Right lobe of liver (tissue), 6 donors: Measurements from ENCODE around the gene BTC. TPM values are rescaled to one million over a fixed set of nuclear protein-coding genes. Genes with fewer than 3 reads are reported as not detected.
A peak's percentile ranks its signal among the peaks of the same experiment; 100 is the strongest.

ENCODE experiments used
- ATAC-seq, 4 donors: fragments of 200-7000 bp; cut with Tn5 transposase; one replicate each; pipeline ENCODE4 v1.9.1; 2020; ENCODE audit warnings: mild to moderate bottlenecking in 4 of 4, moderate library complexity in 4 of 4
- DNase-seq, 3 donors: peaks; one replicate each; pipeline ENCODE4 v3.0.0-alpha.2; 2020
- H3K27ac ChIP-seq, 3 donors: fragments of 200-600 bp; one replicate each; pipeline ENCODE4 v1.8.0; 2022
- H3K27me3 ChIP-seq, 2 donors: fragments of 200-600 bp; one replicate each; pipeline ENCODE4 v1.8.0; 2022
- H3K36me3 ChIP-seq, 4 donors: fragments of 200-600 bp; sonication (generic) in 1 of 4; one replicate each; pipeline versions ENCODE4 v1.5.1 to v1.8.0; 2017 to 2022; ENCODE audit warnings: control low read depth in 1 of 4
- H3K4me1 ChIP-seq, 4 donors: fragments of 200-600 bp; sonication (generic) in 1 of 4; one replicate each; pipeline versions ENCODE4 v1.5.1 to v1.8.0; 2017 to 2022; ENCODE audit warnings: control low read depth in 1 of 4
- H3K4me3 ChIP-seq, 3 donors: fragments of 200-600 bp; one replicate each; pipeline ENCODE4 v1.8.0; 2022
- H3K9me3 ChIP-seq, 4 donors: fragments of 200-600 bp; sonication (generic) in 1 of 4; one replicate each; pipeline versions ENCODE4 v1.5.1 to v1.8.0; 2017 to 2022; ENCODE audit warnings: control low read depth in 1 of 4
- POLR2A ChIP-seq: fragments of 450-650 bp; IDR thresholded peaks from one replicate; pipeline ENCODE4 v1.6.1; 2017; ENCODE audit warnings: antibody characterized with exemption, mild to moderate bottlenecking
- WGBS: methylation state at CpG from one replicate; pipeline ENCODE4 v1.1.6; 2018; ENCODE audit warnings: low coverage, low lambda C conversion rate; ENCODE audit not compliant: insufficient coverage; ENCODE audit errors: missing lambda C conversion rate; 5-methylcytosine and 5-hydroxymethylcytosine counted together
- intact Hi-C, 2 donors: fragments of 100-400 bp; cut with DNase I; formaldehyde crosslinking; loops; one replicate each; pipeline versions ENCODE4 v1.11.2 to v1.14.1; 2022
- total RNA-seq, 6 experiments: library from RNA; depleted of rRNA in 2 of 6; stranded (reverse); fragments of >200 nt in 2 of 6; fragmentation: NEBNext Ultra II Directional in 3 of 6; extraction: Animal tissue kit (Norgen Biotek cat#: 25700) in 3 of 6; gene quantifications; one replicate each; pipeline versions ENCODE4 v1.1.0 to v1.2.4, GENCODE V29; 2016 to 2023
- TF ChIP-seq, protein P1 (sequence below), 4 donors: fragments of 200-600 bp in 3 of 4; fragments of 450-650 bp in 1 of 4; IDR thresholded peaks; one replicate each; pipeline versions ENCODE4 v1.5.1 to v1.8.0; 2016 to 2022; ENCODE audit warnings: antibody characterized with exemption in 4 of 4, mild to moderate bottlenecking in 2 of 4
- donor health status: DM: no; HTN: yes; CAD: no.
- donor health status: DM: no; HTN: no; CAD: no.
- donor health status: DM: no; HTN: no; CAD: no.
- donor health status: DM: no; HTN: yes; CAD: no.
- donor health status: DM: no; HTN: yes; CAD: no.

The BTC gene
- total RNA-seq, 6 experiments from 2014 or later = 0.26 to 0.95 (median 0.49) TPM

DNA sequence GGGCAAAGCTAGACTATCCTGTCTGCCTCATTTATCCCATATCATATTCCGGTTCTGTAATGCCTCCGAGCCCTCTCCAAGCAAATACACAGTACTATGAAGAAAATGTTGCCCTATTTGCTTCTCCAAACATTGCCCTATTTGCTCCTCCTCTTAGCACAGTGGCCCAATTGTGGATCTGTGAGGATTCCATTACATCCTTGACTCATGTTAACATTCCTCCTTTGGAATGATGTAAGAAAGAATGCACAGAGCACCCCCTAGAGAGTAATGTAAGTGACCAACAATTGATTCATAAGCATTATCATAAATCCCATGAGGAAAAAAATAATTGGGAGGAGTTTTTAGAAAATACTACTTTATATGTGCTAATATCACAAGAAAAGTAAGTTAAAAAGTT, 11.3 kb upstream of the BTC start:
- TF ChIP-seq, protein P1, sequence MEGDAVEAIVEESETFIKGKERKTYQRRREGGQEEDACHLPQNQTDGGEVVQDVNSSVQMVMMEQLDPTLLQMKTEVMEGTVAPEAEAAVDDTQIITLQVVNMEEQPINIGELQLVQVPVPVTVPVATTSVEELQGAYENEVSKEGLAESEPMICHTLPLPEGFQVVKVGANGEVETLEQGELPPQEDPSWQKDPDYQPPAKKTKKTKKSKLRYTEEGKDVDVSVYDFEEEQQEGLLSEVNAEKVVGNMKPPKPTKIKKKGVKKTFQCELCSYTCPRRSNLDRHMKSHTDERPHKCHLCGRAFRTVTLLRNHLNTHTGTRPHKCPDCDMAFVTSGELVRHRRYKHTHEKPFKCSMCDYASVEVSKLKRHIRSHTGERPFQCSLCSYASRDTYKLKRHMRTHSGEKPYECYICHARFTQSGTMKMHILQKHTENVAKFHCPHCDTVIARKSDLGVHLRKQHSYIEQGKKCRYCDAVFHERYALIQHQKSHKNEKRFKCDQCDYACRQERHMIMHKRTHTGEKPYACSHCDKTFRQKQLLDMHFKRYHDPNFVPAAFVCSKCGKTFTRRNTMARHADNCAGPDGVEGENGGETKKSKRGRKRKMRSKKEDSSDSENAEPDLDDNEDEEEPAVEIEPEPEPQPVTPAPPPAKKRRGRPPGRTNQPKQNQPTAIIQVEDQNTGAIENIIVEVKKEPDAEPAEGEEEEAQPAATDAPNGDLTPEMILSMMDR (IDR thresholded peaks at IDR 0.05) = no peak
- TF ChIP-seq POLR2A = no peak
- no peak for ATAC-seq
- H3K27me3 ChIP-seq = no peaks in the 10 kb centered on the region
- no peak overlapping the region for H3K27ac ChIP-seq
- WGBS = 45% methylated on average over 2 of the region's 2 CpGs
- no peak for DNase-seq
- H3K9me3 ChIP-seq = no peaks in the 10 kb centered on the region
- no peaks in the 10 kb centered on the region for H3K4me1 ChIP-seq
- no peaks in the 10 kb centered on the region for H3K36me3 ChIP-seq
- H3K4me3 ChIP-seq = no peak overlapping the region
- intact Hi-C loops = no loop called here

DNA sequence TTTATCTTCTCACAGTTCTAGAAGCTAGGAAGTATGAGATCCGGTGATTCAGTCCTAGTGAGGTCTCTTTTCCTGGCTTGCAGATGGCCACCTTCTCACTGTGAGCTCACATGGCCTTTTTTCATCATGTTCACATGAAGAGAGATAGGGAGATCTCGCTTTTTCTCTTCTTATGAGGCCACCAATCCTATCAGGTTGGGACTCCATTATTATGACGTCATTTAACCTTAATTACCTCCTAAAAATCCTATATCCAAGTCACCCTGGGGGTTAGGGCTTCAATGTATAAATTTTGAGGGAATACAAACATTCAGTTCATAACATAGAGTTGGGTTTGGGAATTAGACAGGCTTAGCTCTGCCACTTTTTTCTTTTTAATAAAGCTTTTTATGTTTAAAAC, 6.0 kb upstream of the BTC start:
- ATAC-seq (no peak), DNase-seq (no peak)
- 50% methylated on average over 3 of the region's 3 CpGs for WGBS
- no peak for TF ChIP-seq POLR2A
- TF ChIP-seq, protein P1 (IDR thresholded peaks at IDR 0.05) = no peak
- no peak overlapping the region for H3K4me3 ChIP-seq
- no peaks in the 10 kb centered on the region for H3K4me1 ChIP-seq
- intact Hi-C loops = no loop called here
- H3K36me3 ChIP-seq = no peaks in the 10 kb centered on the region
- no peak overlapping the region for H3K27ac ChIP-seq
- no peaks in the 10 kb centered on the region for H3K27me3 ChIP-seq
- H3K9me3 ChIP-seq = peaks cover 0 to 2% (median 0%) of the 10 kb centered on the region in 4 donors

DNA sequence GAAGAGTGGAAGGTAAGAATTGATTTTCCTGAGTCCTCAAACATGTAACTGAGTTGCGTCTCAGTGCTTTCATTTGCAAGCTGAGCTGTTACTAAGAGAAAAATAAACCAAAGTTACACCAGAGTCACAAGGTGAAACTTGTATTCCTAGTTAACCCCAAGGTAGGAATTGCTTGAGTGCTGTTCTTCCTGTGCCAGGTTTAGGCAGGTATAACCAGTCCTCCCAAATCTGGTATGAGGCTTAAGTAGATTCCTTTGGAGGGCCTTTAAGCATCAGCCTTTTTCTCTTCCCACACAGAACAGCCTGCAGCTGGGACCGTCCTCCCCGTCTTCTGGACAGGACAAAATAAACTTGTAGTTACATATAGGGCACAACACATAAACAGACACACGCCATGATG, 2.3 kb upstream of the BTC start:
- DNase-seq (no peak), ATAC-seq (no peak)
- H3K36me3 ChIP-seq = no peaks in the 10 kb centered on the region
- no peak overlapping the region for H3K27ac ChIP-seq
- H3K27me3 ChIP-seq = no peaks in the 10 kb centered on the region
- intact Hi-C loops = no loop called here
- peaks cover 0 to 3% (median 0%) of the 10 kb centered on the region in 4 donors for H3K4me1 ChIP-seq
- H3K9me3 ChIP-seq = peaks cover 0 to 2% (median 0%) of the 10 kb centered on the region in 4 donors
- TF ChIP-seq, protein P1 (IDR thresholded peaks at IDR 0.05) = no peak
- no peak for TF ChIP-seq POLR2A
- H3K4me3 ChIP-seq = no peak overlapping the region
- WGBS = 59% methylated on average over 4 of the region's 4 CpGs

DNA sequence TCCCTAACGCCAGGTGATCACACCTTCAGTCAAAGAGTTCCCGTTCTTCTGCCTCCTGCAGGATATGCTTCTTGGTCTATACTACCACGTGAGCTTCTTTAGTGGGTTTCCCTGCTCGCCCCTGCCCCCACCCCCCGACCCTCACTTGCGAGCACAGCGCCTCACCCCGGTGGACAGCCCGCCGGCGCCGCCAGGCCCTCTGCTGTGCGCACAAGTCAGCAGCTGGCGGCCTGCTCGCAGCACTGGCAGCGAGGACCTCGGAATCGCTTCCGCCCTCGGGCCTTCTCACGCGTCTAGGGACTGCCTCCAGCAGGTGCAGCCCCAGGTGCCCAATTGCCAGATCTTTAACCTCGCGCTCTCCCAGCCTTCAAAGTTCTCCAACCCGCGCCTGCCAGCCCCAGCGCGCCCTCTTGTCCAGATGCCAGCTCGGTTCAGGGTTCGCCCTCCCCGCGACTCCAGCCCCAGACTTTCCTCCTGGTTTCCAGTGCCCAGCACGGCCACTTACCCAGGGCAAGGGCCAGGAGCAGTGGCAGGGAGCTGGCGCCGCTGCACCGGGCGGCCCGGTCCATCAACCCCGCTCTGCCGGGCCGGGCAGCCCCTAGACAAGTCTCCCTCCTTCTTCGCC, 454 bp downstream of the BTC start:
- Histone ChIP-seq H3K9me3 (peaks cover 0 to 2% (median 0%) of the 10 kb centered on the region in 4 donors), H3K27me3 (no peaks in the 10 kb centered on the region), H3K4me1 (peaks cover 0 to 3% (median 0%) of the 10 kb centered on the region in 4 donors), H3K4me3 (peak overlapping the region; percentile 39 to 91 (median 83)), H3K36me3 (no peaks in the 10 kb centered on the region), H3K27ac (peak overlapping the region; percentile 73 to 97 (median 91))
- DNase-seq = peak; percentile 82 to 93 (median 92)
- ATAC-seq = peak; percentile 88 to 93 (median 92)
- WGBS = under 1% methylated on average over 12 of the region's 42 CpGs
- intact Hi-C loops = no loop called here
- TF ChIP-seq, protein P1 (IDR thresholded peaks at IDR 0.05) = peak in 3 of 4 donors; percentile 23 to 30 (median 27)
- peak; percentile 67 for TF ChIP-seq POLR2A
